HepG2 (cell line): ENCODE results near the gene MRPL28. TPM values are rescaled to one million over a fixed set of nuclear protein-coding genes. Genes with fewer than 3 reads are reported as not detected.

ENCODE experiments used
- HIC2 ChIP-seq: sonication (generic); formaldehyde crosslinking; IDR thresholded peaks from 2 replicates; pipeline ENCODE4 v1.9.0; 2022; ENCODE audit warnings: low read depth, missing genetic modification reagents
- IKZF4 ChIP-seq: sonication (generic); formaldehyde crosslinking; IDR thresholded peaks from 2 replicates; pipeline ENCODE4 v1.5.1; 2020; ENCODE audit warnings: borderline replicate concordance, mild to moderate bottlenecking, low read depth, missing genetic modification reagents; ENCODE audit errors: not compliant biosample characterization
- KDM5B ChIP-seq: sonication (generic); formaldehyde crosslinking; IDR thresholded peaks from 2 replicates; pipeline ENCODE4 v1.4.0; 2020; ENCODE audit warnings: missing genetic modification reagents, mild to moderate bottlenecking, borderline replicate concordance
- KLF16 ChIP-seq, 2 experiments: sonication (generic) in 1 of 2; formaldehyde crosslinking in 1 of 2; IDR thresholded peaks; 2 replicates each; pipeline versions ENCODE4 v1.6.1 to v1.8.0; 2016 to 2023; ENCODE audit warnings: missing genetic modification reagents in 2 of 2, missing compliant biosample characterization in 1 of 2
- MYC ChIP-seq: sonication (generic); formaldehyde crosslinking; IDR thresholded peaks from 2 replicates; pipeline ENCODE4 v1.9.0; 2021; ENCODE audit warnings: missing genetic modification reagents, borderline replicate concordance
- SNAI1 ChIP-seq: sonication (generic); formaldehyde crosslinking; IDR thresholded peaks from 2 replicates; pipeline ENCODE4 v1.5.0; 2020; ENCODE audit warnings: mild to moderate bottlenecking, missing genetic modification reagents, borderline replicate concordance
- TAF1 ChIP-seq: sonication (generic); formaldehyde crosslinking; IDR thresholded peaks from 2 replicates; pipeline ENCODE4 v1.4.0; 2020; ENCODE audit warnings: missing genetic modification reagents
- UBTF ChIP-seq: sonication (generic); formaldehyde crosslinking; IDR thresholded peaks from 2 replicates; pipeline ENCODE4 v1.4.0; 2020; ENCODE audit warnings: mild to moderate bottlenecking, missing genetic modification reagents
- YEATS4 ChIP-seq: sonication (generic); formaldehyde crosslinking; IDR thresholded peaks from 2 replicates; pipeline ENCODE4 v1.4.0; 2020; ENCODE audit warnings: missing genetic modification reagents, borderline replicate concordance
- ZNF333 ChIP-seq: sonication (generic); formaldehyde crosslinking; IDR thresholded peaks from 2 replicates; pipeline ENCODE4 v1.4.0; 2020; ENCODE audit warnings: mild to moderate bottlenecking, missing genetic modification reagents, borderline replicate concordance
- ZNF343 ChIP-seq: sonication (generic); formaldehyde crosslinking; IDR thresholded peaks from 2 replicates; pipeline ENCODE4 v1.4.0; 2020; ENCODE audit warnings: mild to moderate bottlenecking, missing genetic modification reagents
- ZNF407 ChIP-seq: sonication (generic); formaldehyde crosslinking; IDR thresholded peaks from one replicate; pipeline ENCODE4 v1.5.1; 2020; ENCODE audit warnings: mild to moderate bottlenecking, missing genetic modification reagents; ENCODE audit errors: not compliant biosample characterization
- ZNF747 ChIP-seq: sonication (generic); formaldehyde crosslinking; IDR thresholded peaks from 2 replicates; pipeline ENCODE4 v1.8.1; 2023; ENCODE audit warnings: missing genetic modification reagents, mild to moderate bottlenecking, borderline replicate concordance
- ZNF816 ChIP-seq: sonication (generic); formaldehyde crosslinking; IDR thresholded peaks from 2 replicates; pipeline ENCODE4 v1.8.0; 2022; ENCODE audit warnings: missing genetic modification reagents, mild to moderate bottlenecking, borderline replicate concordance
- polyA plus RNA-seq, 8 experiments: library from polyadenylated mRNA; depleted of rRNA in 3 of 8; stranded (reverse) in 7 of 8; unstranded in 1 of 8; fragments of >200 nt; fragmentation: Illumina TruSeq in 4 of 8; extraction: Trizol in 4 of 8; gene quantifications; 2 replicates each; pipeline versions ENCODE4 v1.2.1 to v1.2.3, GENCODE V29; 2011 to 2016; ENCODE audit warnings: low read depth in 4 of 8, missing spikeins in 1 of 8, mixed read lengths in 1 of 8; ENCODE audit not compliant: insufficient read depth in 1 of 8
- total RNA-seq, 5 experiments: library from RNA; depleted of rRNA; stranded (reverse); fragments of >200 nt; fragmentation: Illumina TruSeq; extraction: Trizol; gene quantifications; 2 replicates each; pipeline ENCODE4 v1.2.3, GENCODE V29; 2016; ENCODE audit warnings: low read depth in 1 of 5

MRPL28 gene
- total and polyA plus RNA-seq, 2 of the 13 experiments (the other 11 are each of a cell fraction or from before 2014, with no cell fraction given): 114 to 135 TPM

- TF ChIP-seq ZNF407 (peak; percentile 36), HIC2 (CRISPR knock-in tag) (no peak), UBTF (peak; percentile 33), ZNF747 (CRISPR knock-in tag) (no peak), KDM5B (peak; percentile 36; the same call in 1 of the 2 replicates), KLF16 (CRISPR knock-in tag; IDR thresholded peaks at IDR 0.05) (0 out of 4 replicates have a peak, but pooled peaks of 1 of the 2 experiments have one; percentile 31), ZNF816 (0 out of 2 replicates have a peak, but pooled peaks have one; percentile 6), ZNF333 (peak; percentile 37; the same call in 1 of the 2 replicates), MYC (0 out of 2 replicates have a peak, but pooled peaks have one; percentile 42), ZNF343 (CRISPR knock-in tag) (0 out of 2 replicates have a peak, but pooled peaks have one; percentile 9), SNAI1 (CRISPR knock-in tag) (0 out of 2 replicates have a peak, but pooled peaks have one; percentile 32), YEATS4 (CRISPR knock-in tag) (peak; percentile 7; the same call in 1 of the 2 replicates), TAF1 (CRISPR knock-in tag) (peak; percentile 1; the same call in 1 of the 2 replicates), IKZF4 (CRISPR knock-in tag) (peak; percentile 61)
Measured at GRCh38 chr16:353404-354290, 16.7 kb downstream of the MRPL28 start (continued).
